Muscle layer of duodenum (tissue), 2 donors: Measurements from ENCODE around the gene RAE1.

Experiments
- H3K27ac ChIP-seq: one replicate; pipeline ENCODE4 v1.7.0; 2013; ENCODE audit warnings: mild to moderate bottlenecking, low read length
- H3K27me3 ChIP-seq: one replicate; pipeline ENCODE4 v1.7.0; 2013; ENCODE audit warnings: low read depth, mild to moderate bottlenecking, control low read depth, low read length
- H3K36me3 ChIP-seq, 2 donors: one replicate each; pipeline ENCODE4 v1.7.0; 2013; ENCODE audit warnings: low read length in 2 of 2, control low read depth in 1 of 2, mild to moderate bottlenecking in 1 of 2; ENCODE audit not compliant: insufficient read depth in 2 of 2, control insufficient read depth in 1 of 2
- H3K4me1 ChIP-seq, 2 donors: one replicate each; pipeline ENCODE4 v1.7.0; 2013; ENCODE audit warnings: low read length in 2 of 2, mild to moderate bottlenecking in 2 of 2, control low read depth in 1 of 2, moderate library complexity in 1 of 2; ENCODE audit not compliant: insufficient read depth in 2 of 2, control insufficient read depth in 1 of 2
- H3K4me3 ChIP-seq, 2 donors: one replicate each; pipeline ENCODE4 v1.7.0; 2013; ENCODE audit warnings: low read length in 2 of 2, low read depth in 1 of 2, mild to moderate bottlenecking in 1 of 2
- H3K9me3 ChIP-seq, 2 donors: one replicate each; pipeline ENCODE4 v1.7.0; 2013; ENCODE audit warnings: low read length in 2 of 2, control low read depth in 1 of 2, mild to moderate bottlenecking in 1 of 2; ENCODE audit not compliant: control insufficient read depth in 1 of 2
- donor health status: healthy.

The RAE1 gene

GRCh38 chr20:57316795-57317201 is 34.3 kb upstream of the RAE1 start:
- Histone ChIP-seq H3K9me3 (no peaks in the 10 kb centered on the region), H3K4me1 (no peaks in the 10 kb centered on the region), H3K4me3 (no peak overlapping the region), H3K36me3 (no peaks in the 10 kb centered on the region), H3K27ac (no peak overlapping the region), H3K27me3 (no peaks in the 10 kb centered on the region)

DNA sequence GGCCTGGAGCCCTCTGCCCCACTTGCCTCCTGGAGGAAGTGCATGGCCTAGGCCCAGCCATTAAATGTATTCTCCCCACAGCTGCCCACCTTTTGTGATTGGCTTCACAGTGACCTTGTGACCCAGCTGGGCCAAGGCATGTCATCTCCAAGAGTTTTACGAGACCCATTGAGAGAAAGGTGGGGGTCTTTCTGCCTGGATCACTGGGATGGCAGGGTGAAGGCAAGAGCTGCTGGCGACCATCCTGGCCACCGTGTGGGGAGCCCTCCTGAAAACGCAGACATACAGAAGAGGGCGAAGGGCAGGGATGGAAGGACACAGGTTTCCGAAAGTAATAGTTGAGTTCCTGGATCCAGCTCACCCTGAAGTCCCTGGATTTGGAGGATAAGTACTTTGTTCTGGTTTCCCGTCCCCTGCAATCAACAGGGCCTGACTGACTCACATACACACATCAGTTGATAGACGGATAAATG is 33.7 kb upstream of the RAE1 start:
- no peaks in the 10 kb centered on the region for H3K36me3 ChIP-seq
- no peak overlapping the region for H3K4me3 ChIP-seq
- H3K27ac ChIP-seq = no peak overlapping the region
- no peaks in the 10 kb centered on the region for H3K4me1 ChIP-seq
- H3K27me3 ChIP-seq = no peaks in the 10 kb centered on the region
- H3K9me3 ChIP-seq = no peaks in the 10 kb centered on the region

- Histone ChIP-seq H3K4me1 (no peaks in the 10 kb centered on the region), H3K36me3 (no peaks in the 10 kb centered on the region), H3K27ac (no peak overlapping the region), H3K4me3 (no peak overlapping the region), H3K27me3 (no peaks in the 10 kb centered on the region), H3K9me3 (no peaks in the 10 kb centered on the region)
Observed at GRCh38 chr20:57317789-57318371, 33.2 kb upstream of the RAE1 start.

DNA sequence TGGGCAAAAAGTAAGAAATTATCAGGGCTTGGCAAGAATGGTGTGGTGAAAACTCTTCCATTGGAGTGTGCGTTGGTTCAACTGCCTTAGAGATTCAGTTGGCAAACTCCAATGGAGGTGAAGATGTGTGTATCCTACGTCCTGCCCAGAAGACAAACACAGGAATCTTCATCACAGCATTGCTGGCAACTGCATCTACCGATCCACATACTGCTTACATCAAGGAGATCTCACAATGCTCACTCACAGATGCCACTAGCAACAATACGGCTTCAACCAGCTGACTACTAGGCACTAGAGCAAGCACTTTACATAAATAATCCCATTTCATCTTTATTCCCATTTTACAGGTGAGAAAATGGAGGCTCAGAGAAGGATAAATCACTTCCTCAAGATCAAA is 31.5 kb upstream of the RAE1 start:
- Histone ChIP-seq H3K9me3 (no peaks in the 10 kb centered on the region), H3K36me3 (no peaks in the 10 kb centered on the region), H3K27ac (no peak overlapping the region), H3K4me1 (no peaks in the 10 kb centered on the region), H3K27me3 (no peaks in the 10 kb centered on the region), H3K4me3 (no peak overlapping the region)

- Histone ChIP-seq H3K9me3 (no peaks in the 10 kb centered on the region), H3K4me3 (no peak overlapping the region), H3K27me3 (no peaks in the 10 kb centered on the region), H3K36me3 (no peaks in the 10 kb centered on the region), H3K27ac (no peak overlapping the region), H3K4me1 (no peaks in the 10 kb centered on the region)
Observed at GRCh38 chr20:57320358-57320757, 30.7 kb upstream of the RAE1 start.

GRCh38 chr20:57321142-57321541 is 29.9 kb upstream of the RAE1 start:
- no peaks in the 10 kb centered on the region for H3K4me1 ChIP-seq
- H3K4me3 ChIP-seq = no peak overlapping the region
- H3K36me3 ChIP-seq = no peaks in the 10 kb centered on the region
- no peaks in the 10 kb centered on the region for H3K9me3 ChIP-seq
- H3K27me3 ChIP-seq = no peaks in the 10 kb centered on the region
- no peak overlapping the region for H3K27ac ChIP-seq

- no peak overlapping the region for H3K27ac ChIP-seq
- H3K4me1 ChIP-seq = no peaks in the 10 kb centered on the region
- no peaks in the 10 kb centered on the region for H3K36me3 ChIP-seq
- no peaks in the 10 kb centered on the region for H3K9me3 ChIP-seq
- H3K4me3 ChIP-seq = no peak overlapping the region
- no peaks in the 10 kb centered on the region for H3K27me3 ChIP-seq
Observed at GRCh38 chr20:57322476-57322875, 28.6 kb upstream of the RAE1 start.

- no peak overlapping the region for H3K4me3 ChIP-seq
- H3K36me3 ChIP-seq = no peaks in the 10 kb centered on the region
- H3K27me3 ChIP-seq = no peaks in the 10 kb centered on the region
- H3K9me3 ChIP-seq = no peaks in the 10 kb centered on the region
- H3K4me1 ChIP-seq = no peaks in the 10 kb centered on the region
- H3K27ac ChIP-seq = no peak overlapping the region
Observed at GRCh38 chr20:57323034-57323433, 28.0 kb upstream of the RAE1 start.

GRCh38 chr20:57325632-57326356 is 25.3 kb upstream of the RAE1 start:
- H3K9me3 ChIP-seq = no peaks in the 10 kb centered on the region
- H3K27ac ChIP-seq = no peak overlapping the region
- H3K4me3 ChIP-seq = no peak overlapping the region
- H3K27me3 ChIP-seq = no peaks in the 10 kb centered on the region
- H3K4me1 ChIP-seq = no peaks in the 10 kb centered on the region
- H3K36me3 ChIP-seq = no peaks in the 10 kb centered on the region

DNA sequence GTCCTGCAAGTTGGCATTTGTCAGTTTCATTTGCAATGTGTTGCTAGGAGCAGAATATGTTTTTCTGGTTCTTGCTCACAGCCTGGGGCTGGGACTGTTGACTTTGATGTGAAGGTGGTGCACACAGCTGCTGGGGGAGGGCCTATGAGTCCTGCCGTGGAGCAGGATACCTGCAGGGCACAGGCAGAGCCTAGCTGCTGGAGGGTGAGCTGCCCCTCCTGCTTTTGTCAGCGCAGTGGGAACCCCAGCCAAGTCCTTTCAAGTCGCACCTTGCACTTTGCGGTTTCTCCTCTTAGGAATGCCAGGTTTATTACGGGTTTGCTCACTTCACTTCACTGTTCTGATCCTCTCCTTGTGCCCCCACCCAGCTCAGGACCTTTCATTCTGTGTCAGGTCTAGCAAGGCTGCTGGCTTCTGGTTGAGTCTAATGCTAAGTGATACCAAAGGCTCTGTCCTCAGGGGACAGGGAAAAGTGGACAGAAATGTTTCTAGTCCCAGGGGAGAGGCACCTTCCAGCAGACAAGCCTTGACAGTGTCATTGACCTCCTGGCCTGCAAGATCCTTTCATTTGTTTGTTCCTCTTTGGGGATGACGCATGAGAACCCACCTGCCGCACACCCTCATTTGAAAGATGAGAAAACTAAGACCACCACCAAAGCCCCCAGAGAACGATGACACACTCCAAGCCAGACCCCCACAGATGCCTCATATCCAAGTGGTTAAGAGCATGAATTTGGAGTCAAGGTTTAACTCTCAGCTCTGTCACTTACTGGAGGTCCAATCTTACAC is 24.2 kb upstream of the RAE1 start:
- no peak overlapping the region for H3K27ac ChIP-seq
- H3K4me1 ChIP-seq = no peaks in the 10 kb centered on the region
- no peak overlapping the region for H3K4me3 ChIP-seq
- H3K36me3 ChIP-seq = no peaks in the 10 kb centered on the region
- no peaks in the 10 kb centered on the region for H3K27me3 ChIP-seq
- no peaks in the 10 kb centered on the region for H3K9me3 ChIP-seq

GRCh38 chr20:57327820-57328219 is 23.2 kb upstream of the RAE1 start:
- no peaks in the 10 kb centered on the region for H3K27me3 ChIP-seq
- no peak overlapping the region for H3K27ac ChIP-seq
- H3K36me3 ChIP-seq = no peaks in the 10 kb centered on the region
- no peaks in the 10 kb centered on the region for H3K4me1 ChIP-seq
- H3K9me3 ChIP-seq = no peaks in the 10 kb centered on the region
- H3K4me3 ChIP-seq = no peak overlapping the region
